IPS-15b (cell line): Measurements from ENCODE around the gene NOTUM.

Source experiments
- H3K27me3 ChIP-seq: one replicate; pipeline ENCODE4 v1.6.1; 2013; ENCODE audit warnings: low read length; ENCODE audit not compliant: control insufficient read depth, insufficient read depth
- H3K36me3 ChIP-seq: one replicate; pipeline ENCODE4 v1.6.1; 2013; ENCODE audit warnings: low read length; ENCODE audit not compliant: control insufficient read depth, insufficient read depth
- H3K4me1 ChIP-seq: one replicate; pipeline ENCODE4 v1.6.1; 2013; ENCODE audit warnings: mild to moderate bottlenecking, low read length; ENCODE audit not compliant: control insufficient read depth, insufficient read depth
- H3K4me3 ChIP-seq: one replicate; pipeline ENCODE4 v1.5.1; 2013; ENCODE audit warnings: low read depth, low read length
- H3K9ac ChIP-seq: one replicate; pipeline ENCODE4 v1.6.1; 2013; ENCODE audit warnings: low read depth, mild to moderate bottlenecking, low read length
- H3K9me3 ChIP-seq: one replicate; pipeline ENCODE4 v1.6.1; 2013; ENCODE audit warnings: mild to moderate bottlenecking, low read length; ENCODE audit not compliant: control insufficient read depth, insufficient read depth

Gene NOTUM

DNA sequence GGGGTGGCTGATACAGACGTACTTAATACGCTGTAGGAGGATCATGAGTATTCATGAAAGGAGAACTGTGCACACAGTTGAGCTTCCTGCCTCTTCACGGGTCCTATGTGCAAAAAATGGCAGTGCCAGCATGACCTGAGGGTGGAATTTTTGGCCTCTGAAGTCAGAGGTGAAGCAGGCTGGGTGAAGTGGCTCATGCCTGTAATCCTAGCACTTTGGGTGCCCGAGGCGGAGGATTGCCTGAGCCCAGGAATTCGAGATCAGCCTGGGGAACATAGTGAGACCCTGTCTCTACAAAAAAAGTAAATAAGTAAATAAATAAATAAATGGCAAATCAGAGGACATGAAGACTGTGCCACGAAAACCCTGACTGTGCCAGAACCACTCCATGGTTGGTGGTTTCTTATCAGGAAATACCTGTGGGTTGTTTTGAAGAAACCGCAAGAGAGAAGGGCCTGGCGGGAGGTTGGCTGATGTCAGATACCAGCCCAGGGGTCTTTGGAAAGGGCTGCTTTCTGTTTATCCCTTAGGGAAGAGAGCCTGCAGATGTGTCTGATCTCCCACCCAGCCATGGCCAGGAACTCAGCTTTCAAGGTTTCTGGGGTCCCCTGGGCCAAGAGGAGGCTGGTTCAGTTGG, 19.8 kb upstream of the NOTUM start:
- peaks cover 21% of the 10 kb centered on the region for H3K36me3 ChIP-seq
- peaks cover 2% of the 10 kb centered on the region for H3K4me1 ChIP-seq
- no peak overlapping the region for H3K9ac ChIP-seq

DNA sequence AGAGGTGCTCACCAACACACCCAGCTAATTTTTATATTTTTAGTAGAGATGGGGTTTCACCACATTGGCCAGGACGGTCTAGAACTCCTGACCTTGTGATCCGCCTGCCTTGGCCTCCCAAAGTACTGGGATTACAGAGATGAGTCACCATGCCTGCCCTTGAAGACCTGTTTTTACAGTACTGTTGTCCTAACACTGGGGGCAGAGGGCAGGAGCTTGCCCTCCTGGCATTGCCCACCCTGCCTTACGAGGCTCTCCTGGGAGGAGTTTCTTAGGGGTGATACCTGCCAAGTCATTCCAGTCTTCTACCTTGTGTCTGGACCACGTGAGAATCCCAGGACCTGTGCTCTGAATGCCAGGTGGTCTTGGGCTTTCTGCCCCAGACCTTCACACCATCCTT, 19.1 kb upstream of the NOTUM start:
- peaks cover 2% of the 10 kb centered on the region for H3K4me1 ChIP-seq
- no peaks in the 10 kb centered on the region for H3K9me3 ChIP-seq
- H3K27me3 ChIP-seq, result peaks cover 17% of the 10 kb centered on the region
- peaks cover 14% of the 10 kb centered on the region for H3K36me3 ChIP-seq
- H3K4me3 ChIP-seq, result no peak overlapping the region
- H3K9ac ChIP-seq, result no peak overlapping the region

More for the DNA sequence above, 19.8 kb upstream of the NOTUM start:
- Histone ChIP-seq H3K9me3 (no peaks in the 10 kb centered on the region), H3K4me3 (no peak overlapping the region), H3K27me3 (peaks cover 12% of the 10 kb centered on the region)

DNA sequence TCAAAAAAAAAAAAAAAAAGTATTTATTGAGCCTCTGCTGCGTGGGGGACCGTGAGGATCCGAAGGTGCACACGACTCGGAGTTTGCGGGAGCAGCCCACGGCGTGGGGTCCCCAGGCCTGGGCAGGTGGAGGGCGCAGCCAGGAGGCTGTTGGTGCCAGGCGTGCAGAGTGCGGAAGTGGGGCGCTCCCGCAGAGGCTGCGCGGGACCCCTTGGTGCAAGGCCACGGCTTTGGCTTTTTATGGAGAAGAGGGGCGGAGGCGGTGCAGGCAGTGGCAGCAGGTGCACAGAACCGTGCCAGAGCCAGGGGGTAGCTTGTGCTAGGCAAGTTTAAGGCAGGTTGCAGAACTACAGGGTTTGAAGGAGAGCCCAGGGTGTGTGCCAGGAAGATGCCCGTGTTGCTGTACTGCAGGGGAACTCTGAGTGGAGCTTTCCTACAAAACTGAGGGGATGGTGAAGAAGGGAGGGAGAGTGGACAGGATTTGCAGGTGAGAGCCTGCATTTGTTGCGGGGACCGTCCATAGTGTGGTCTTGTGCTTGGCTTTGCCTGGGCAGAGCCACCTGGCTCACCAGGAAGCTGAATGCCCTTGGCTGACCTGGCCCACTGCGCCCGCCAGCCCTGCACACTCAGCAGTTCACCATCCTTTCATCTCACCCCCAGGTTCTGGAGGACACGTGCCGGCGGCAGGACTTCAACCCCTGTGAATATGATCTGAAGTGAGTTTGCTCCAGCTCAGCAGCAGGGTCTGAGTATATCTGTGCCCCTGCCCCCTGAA, 17.7 kb upstream of the NOTUM start:
- Histone ChIP-seq H3K9me3 (no peaks in the 10 kb centered on the region), H3K4me3 (peak overlapping the region; percentile 18), H3K9ac (no peak overlapping the region), H3K36me3 (peaks cover 6% of the 10 kb centered on the region), H3K4me1 (peaks cover 2% of the 10 kb centered on the region), H3K27me3 (peaks cover 19% of the 10 kb centered on the region)

DNA sequence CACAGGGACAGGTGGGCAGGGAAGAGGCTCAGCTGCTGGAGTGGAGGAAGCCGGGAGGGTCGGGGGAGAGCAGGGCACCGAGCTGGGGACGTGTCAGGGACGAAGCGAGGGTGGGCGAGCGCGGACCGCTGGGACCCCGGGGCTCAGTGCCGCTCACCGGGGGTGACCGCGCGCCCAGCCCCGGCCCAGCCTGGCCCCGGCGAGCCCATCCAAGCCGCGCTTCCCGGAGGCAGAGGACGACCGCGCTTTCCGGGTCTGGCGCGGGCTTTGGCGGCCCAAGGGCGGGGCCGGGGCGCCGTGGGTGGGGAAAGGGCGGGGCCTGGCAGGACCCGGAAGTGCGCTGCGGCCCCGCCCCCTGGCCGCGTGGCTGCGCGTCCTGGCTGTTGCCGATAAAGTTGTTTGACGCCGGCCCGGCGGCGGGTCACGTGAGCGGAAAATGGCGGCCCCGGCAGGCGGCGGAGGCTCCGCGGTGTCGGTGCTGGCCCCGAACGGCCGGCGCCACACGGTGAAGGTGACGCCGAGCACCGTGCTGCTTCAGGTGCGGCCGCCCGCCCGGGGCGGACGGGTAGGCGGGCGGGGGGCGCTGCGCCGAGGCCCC, 16.3 kb upstream of the NOTUM start, which contains the start of gene ASPSCR1:
Gene ASPSCR1 (plus strand): TSS at position 419 of the 598 bp plus-strand sequence. CDS start 18 bp downstream, at position 437.
- Histone ChIP-seq H3K36me3 (no peaks in the 10 kb centered on the region), H3K4me1 (peaks cover 2% of the 10 kb centered on the region), H3K27me3 (peaks cover 19% of the 10 kb centered on the region), H3K4me3 (peak within 1 kb of the TSS; percentile 77), H3K9ac (peak within 1 kb of the TSS; percentile 70), H3K9me3 (no peaks in the 10 kb centered on the region)

DNA sequence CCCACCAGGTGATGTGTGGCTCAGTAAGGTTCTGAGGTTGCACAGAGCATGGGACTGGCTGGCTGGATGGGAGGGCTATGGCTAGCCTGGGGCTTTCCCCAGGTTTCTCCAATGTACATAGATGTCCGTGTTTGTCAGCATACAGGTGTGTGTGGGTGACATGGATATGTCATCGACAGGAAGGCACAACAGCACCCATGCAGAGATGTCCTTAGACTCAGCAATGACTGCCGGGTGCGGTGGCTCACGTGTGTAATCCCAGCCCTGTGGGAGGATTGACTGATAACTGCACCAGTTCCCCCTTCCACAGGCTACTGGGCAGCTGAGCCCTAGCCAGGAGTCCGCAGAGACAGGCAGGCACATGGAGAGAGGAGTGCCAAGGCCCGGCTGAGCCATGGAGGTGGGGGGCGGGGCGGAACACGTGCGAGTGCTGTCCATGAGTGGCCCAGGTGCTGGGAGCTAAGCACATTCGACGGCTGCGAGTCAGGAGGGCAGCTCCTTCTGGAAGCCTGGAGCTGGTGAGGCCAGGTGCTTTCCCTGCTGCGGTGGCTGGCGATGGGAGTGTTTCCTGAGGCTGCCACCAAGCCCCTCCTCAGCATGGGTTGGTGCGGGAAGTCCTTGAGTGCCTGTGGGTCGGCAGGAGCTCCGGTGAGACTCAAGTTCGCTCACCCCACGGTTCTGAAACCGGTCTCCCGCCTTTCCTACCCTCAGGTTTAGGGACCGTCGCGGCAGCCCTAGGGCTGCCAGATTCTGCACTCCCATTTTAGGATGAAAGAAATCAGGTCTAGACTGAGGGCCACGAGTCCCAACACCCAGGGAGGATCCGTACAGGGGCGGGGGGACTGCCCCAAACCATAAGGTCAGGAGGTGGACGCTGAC, 15.6 kb upstream of the NOTUM start:
- Histone ChIP-seq H3K36me3 (no peaks in the 10 kb centered on the region), H3K27me3 (peaks cover 19% of the 10 kb centered on the region), H3K4me1 (peaks cover 2% of the 10 kb centered on the region), H3K9ac (peak overlapping the region; percentile 26), H3K9me3 (no peaks in the 10 kb centered on the region), H3K4me3 (peak overlapping the region; percentile 77)

DNA sequence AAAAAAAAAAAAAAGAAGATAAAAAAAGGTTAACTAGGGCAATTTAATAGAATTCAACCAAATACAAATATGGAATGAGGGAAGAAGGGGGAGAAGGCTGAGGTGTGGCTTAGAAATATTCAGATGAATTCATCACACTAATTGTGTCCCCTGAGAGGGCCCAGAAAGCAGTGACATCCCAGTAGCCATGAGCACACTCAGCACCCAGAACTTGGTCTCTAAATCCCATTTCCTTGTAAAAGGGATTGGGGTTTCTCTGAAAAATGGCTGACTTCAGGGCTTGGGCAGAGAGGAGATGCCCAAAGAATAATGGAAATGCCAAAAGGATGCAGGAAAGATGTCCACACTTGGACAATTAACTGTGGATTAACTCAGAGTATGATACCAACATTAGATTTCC, 12.4 kb upstream of the NOTUM start:
- Histone ChIP-seq H3K4me3 (no peak overlapping the region), H3K9me3 (no peaks in the 10 kb centered on the region), H3K4me1 (no peaks in the 10 kb centered on the region), H3K9ac (no peak overlapping the region), H3K36me3 (no peaks in the 10 kb centered on the region), H3K27me3 (peaks cover 25% of the 10 kb centered on the region)

DNA sequence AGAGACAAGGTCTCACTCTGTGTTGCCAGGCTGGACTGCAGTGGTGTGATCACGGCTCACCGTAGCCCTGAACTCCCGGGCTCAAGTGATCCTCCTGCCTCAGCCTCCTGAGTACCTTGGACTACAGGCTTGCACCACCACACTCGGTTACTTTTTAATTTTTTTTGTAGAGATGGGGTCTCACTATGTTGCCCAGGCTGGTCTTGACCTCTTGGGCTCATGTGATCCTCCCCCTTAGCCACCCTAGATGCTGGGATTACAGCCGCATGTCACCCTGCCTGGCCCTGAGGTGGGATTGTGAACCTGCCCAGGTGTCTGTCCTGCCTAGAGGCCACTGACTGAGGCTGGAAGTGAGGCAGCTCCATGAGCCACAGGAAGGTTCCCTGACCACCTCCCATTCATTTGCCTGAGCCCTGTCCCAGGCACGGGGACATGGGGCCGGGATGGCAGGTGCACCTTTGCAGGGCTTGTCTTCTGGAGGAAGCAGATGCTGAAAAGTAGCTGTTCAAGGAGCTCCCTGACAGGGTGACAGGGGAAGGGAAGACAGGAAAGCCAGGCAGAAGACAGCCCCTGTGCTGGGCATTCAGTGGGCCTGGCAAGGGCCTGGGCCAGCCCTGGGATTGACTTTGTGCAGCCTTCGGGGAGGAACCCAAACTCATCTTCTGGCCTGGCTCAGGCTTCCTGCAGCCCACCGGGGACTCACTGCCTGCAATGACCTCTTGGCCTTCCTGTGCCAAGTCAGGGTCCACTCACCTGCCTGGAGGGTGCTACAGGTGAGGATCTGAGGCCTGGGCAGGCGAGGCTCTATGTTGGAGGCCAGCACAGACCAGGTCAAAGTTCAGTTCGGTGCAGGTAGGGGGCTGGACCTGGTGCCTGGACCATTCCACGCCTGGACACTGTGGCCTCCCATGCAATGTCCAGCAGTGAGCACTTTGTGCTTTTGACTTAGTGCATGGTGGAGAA, 8.1 kb upstream of the NOTUM start:
- H3K9ac ChIP-seq, result no peak overlapping the region
- H3K9me3 ChIP-seq, result no peaks in the 10 kb centered on the region
- peaks cover 8% of the 10 kb centered on the region for H3K4me1 ChIP-seq
- H3K36me3 ChIP-seq, result no peaks in the 10 kb centered on the region
- peaks cover 23% of the 10 kb centered on the region for H3K27me3 ChIP-seq
- H3K4me3 ChIP-seq, result no peak overlapping the region

DNA sequence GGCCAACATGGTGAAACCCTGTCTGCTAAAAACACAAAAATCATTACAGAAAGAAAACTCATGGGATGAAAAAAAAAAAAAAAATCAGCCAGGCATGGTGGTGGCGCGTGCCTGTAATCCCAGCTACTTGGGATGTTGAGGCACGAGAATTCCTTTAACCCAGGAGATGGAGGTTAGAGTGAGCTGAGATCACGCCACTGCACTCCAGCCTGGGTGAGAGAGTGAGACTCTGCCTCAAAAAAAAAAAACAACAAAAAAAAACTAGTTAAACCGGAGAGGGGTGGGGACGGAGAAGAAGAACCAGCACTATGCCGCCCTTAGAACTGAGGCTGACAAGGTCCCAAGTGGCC, 7.4 kb upstream of the NOTUM start:
- H3K9me3 ChIP-seq, result no peaks in the 10 kb centered on the region
- peaks cover 31% of the 10 kb centered on the region for H3K27me3 ChIP-seq
- no peaks in the 10 kb centered on the region for H3K36me3 ChIP-seq
- peak overlapping the region; percentile 13 for H3K4me3 ChIP-seq
- H3K9ac ChIP-seq, result no peak overlapping the region
- peaks cover 8% of the 10 kb centered on the region for H3K4me1 ChIP-seq

DNA sequence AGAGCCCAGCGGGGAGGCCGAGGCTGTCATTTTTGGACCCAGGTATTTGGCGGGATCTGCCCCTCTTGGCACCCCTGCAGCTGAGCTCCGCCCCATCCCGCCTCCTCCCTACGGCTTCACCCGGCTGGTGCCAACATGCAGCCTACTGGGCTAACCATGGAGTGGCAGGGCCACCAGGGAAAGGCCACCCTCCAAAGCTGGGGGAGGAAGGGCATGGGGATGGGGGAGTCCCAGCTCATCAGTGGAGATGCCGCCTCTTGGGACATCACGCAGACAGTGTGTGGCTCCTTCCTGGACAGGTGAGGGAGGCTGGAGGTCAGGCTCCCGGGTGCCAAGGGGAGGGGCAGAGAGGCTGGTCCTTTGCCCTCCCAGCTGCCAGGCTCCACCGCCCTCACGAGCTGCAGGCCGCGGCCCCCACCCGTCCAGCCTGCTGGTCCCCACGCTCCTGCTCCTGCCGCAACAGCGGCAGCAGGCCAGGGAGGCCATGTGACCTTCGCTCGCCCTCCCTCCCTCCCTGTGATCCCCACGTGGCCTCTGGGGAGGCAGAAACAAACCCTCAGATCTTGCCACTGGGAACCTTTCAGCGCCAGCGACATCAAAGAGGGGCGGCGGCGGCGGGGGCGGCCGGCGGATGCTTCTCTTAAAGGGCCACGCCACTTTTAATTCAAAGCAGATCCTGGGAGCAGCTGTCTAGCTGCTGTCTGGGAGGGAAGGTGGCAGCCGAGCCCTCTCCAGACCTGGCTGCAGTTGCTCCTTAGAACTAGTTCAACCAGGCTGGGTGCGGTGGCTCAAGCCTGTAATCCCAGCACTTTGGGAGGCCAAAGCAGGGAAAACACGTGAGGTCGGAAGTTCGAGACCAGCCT, 6.8 kb upstream of the NOTUM start:
- Histone ChIP-seq H3K9ac (no peak overlapping the region), H3K9me3 (no peaks in the 10 kb centered on the region), H3K4me3 (peak overlapping the region; percentile 16), H3K4me1 (peaks cover 8% of the 10 kb centered on the region), H3K36me3 (no peaks in the 10 kb centered on the region), H3K27me3 (peaks cover 37% of the 10 kb centered on the region)

DNA sequence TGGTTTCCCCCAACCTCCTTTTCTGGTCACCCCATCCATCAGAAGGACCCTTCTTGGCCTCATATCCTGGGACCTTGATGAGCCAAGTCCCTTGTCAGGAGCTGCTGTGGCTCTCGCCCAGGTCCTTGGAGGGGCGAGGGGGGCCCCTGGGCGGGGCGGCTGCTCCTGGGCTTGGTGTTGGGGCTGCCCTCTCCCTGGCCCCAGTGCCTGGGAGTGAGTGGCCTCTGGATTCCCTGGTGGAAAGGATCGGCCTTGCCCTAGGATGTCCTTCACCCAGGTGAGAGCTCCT, 6.2 kb upstream of the NOTUM start:
- Histone ChIP-seq H3K9me3 (no peaks in the 10 kb centered on the region), H3K4me1 (peaks cover 8% of the 10 kb centered on the region), H3K4me3 (peak overlapping the region; percentile 16), H3K36me3 (no peaks in the 10 kb centered on the region), H3K27me3 (peaks cover 42% of the 10 kb centered on the region), H3K9ac (no peak overlapping the region)
